ENCODE results near the gene TERF2IP.

Gene TERF2IP

DNA sequence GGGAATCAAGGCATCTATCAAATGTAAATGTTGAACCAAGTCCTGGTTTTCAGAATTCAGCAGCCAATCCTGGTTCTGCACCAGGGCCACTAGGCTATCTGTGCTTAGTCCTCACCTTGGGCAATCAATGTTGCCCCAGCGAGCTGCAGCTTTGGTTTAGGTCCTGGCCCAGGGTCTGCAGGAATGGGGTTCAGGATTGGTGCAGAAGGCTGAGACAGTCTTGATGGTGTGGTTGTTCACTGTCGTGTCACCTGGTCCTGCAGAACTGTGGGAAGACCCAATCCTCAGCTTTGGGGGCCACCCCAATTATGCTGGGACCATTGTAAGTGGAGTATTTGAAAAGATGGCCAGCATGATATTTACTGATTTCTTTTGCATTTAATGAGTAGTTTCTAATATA, 10.6 kb downstream of the TERF2IP start:
- DNase-seq (ENCODE audit: low read depth) = no peak
- H3K4me3 ChIP-seq (ENCODE audit: low read length) = no peak overlapping the region
- TF ChIP-seq, protein P1, sequence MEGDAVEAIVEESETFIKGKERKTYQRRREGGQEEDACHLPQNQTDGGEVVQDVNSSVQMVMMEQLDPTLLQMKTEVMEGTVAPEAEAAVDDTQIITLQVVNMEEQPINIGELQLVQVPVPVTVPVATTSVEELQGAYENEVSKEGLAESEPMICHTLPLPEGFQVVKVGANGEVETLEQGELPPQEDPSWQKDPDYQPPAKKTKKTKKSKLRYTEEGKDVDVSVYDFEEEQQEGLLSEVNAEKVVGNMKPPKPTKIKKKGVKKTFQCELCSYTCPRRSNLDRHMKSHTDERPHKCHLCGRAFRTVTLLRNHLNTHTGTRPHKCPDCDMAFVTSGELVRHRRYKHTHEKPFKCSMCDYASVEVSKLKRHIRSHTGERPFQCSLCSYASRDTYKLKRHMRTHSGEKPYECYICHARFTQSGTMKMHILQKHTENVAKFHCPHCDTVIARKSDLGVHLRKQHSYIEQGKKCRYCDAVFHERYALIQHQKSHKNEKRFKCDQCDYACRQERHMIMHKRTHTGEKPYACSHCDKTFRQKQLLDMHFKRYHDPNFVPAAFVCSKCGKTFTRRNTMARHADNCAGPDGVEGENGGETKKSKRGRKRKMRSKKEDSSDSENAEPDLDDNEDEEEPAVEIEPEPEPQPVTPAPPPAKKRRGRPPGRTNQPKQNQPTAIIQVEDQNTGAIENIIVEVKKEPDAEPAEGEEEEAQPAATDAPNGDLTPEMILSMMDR (IDR thresholded peaks at IDR 0.05; ENCODE audit: insufficient read depth, low read depth, low read length, missing control alignments) = no peak

DNA sequence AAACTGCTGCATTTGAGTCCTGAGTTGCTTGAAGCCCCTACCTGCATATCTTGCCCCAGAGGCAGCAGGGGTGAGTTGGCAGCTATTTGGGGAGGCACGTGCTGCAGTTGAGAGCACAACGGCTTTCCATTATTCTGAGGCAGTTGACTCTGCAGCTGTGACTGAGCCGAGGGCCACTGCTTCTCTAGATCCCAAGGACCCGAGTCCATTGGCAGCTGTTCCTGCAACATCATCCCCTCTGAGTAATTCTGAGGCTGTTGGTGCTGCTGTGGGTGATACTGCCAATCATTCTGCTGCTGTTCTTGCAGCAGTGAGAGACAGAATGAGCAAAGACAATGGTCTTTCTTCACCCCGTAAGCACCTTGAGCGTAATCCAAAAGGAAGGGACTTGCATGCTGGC, 12.7 kb downstream of the TERF2IP start:
- DNase-seq (ENCODE audit: low read depth) = no peak
- TF ChIP-seq, protein P1 (IDR thresholded peaks at IDR 0.05; ENCODE audit: insufficient read depth, low read depth, low read length, missing control alignments) = no peak
- H3K4me3 ChIP-seq (ENCODE audit: low read length) = no peak overlapping the region

DNA sequence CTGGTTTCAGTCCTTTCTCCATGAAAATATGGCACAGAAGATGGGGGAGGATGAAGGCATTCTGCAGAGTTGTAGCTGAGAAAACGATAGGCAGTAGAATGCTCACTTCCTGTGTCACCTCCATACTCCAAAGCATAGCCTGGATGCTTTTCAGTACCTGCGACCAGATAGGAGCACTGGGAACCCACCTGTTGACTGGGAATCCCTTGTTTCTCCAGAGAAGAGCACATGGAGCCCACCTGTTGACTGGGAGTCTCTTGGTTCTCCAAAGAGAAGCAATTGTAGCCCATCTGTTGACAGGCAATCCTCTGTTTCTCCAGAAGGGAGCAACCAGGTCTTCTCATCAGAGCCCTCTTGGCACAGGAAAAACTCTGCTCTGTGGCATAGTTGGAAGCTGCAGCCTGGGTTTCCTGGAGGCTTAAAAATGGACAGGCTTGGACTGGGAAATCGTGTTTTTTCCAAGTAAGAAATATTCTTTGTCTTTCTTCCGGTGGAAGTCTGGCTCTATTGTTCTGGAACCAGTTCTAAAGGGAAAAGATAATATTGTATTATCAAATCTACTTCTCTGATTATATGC, 13.2 kb downstream of the TERF2IP start:
- H3K4me3 ChIP-seq (ENCODE audit: low read length) = no peak overlapping the region
- no peak for DNase-seq (ENCODE audit: low read depth)
- TF ChIP-seq, protein P1 (IDR thresholded peaks at IDR 0.05; ENCODE audit: insufficient read depth, low read depth, low read length, missing control alignments) = no peak

DNA sequence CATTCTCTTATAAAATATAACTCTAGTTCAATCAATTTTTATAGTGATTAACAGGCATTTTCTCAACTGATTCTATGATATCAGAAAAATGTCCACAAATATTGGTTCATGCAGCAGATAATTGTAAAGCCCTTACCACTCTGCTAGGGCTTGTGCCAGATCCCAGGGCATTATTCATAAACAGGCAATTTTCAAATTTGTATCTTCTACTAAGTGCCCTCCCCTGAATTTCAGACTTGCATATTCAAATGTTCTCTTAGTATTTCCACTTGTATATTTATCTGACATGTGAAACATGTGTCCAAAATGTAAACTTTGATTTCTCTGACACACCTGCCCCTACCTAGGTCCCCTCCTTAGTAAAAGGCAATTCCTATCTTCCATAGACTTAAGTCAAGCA, 19.9 kb downstream of the TERF2IP start:
- TF ChIP-seq, protein P1 (IDR thresholded peaks at IDR 0.05; ENCODE audit: insufficient read depth, low read depth, low read length, missing control alignments) = no peak
- no peak for DNase-seq (ENCODE audit: low read depth)
- H3K4me3 ChIP-seq (ENCODE audit: low read length) = no peak overlapping the region

DNA sequence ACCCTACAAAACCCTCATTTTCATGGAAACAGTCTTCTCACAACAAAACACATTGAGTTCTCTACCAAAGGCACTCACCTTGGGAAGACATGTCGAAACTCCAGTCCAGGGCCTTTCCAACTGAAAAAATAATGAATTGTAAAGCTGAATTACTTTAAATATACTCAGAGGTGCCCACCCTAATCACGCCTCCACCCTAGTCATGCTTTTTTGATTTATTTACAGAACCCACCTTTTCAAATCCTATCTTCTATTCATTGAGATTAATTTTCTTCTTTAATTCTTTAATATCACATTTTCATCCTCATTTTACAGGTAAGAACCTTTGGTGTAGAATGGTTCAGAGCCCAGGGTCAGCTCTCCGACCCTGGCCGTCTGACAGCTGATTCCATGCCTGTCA, 29.3 kb downstream of the TERF2IP start, which contains the start of gene CPHXL2:
Gene CPHXL2, minus strand, starts transcription at position 101 of the 400 bp plus-strand sequence. Its CDS starts 10 bp downstream, at position 91.
- H3K4me3 ChIP-seq (ENCODE audit: low read length) = no peak within 1 kb of the TSS
- TF ChIP-seq, protein P1 (IDR thresholded peaks at IDR 0.05; ENCODE audit: insufficient read depth, low read depth, low read length, missing control alignments) = no peak
- no peak for DNase-seq (ENCODE audit: low read depth)

DNA sequence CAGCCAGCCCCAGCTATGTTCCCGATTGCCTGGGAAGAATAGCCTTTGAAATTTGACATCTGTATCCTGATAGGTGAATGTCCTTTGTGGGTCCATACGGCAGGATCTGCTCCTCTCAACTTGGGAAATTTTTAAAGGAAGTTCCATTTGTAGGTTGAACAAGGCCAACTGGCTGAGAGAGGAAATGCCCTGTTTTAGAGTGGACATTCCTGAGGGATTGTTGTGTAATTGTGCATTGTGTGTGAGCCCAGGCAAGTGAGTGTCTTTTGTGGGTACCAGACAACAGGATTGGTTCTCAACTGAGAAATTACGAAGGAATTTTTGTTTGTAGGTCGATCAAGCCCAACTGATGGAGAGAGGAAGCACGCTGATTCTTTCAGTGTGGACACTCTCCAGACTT, 31.8 kb downstream of the TERF2IP start:
- no peak overlapping the region for H3K4me3 ChIP-seq (ENCODE audit: low read length)
- no peak for DNase-seq (ENCODE audit: low read depth)
- TF ChIP-seq, protein P1 (IDR thresholded peaks at IDR 0.05; ENCODE audit: insufficient read depth, low read depth, low read length, missing control alignments) = no peak

DNA sequence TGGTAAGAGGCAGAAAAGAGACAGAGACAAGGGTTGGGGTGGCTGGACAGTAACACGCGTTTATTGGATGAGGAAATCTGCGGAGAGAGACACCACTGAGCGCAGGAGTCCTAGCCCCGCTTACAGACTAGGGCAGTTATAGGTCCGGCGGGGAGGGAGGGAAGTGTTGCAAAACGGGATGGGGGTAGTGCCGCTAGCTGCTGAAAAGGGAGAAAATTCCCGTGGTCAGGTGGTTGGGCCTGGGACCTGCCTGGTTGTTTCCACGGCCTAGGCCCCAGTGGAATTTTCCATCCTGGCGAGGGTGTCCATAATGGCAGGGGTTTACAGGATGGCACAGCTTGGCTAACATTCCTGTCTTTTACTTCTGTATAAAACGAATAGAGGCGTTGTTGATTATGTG, 34.7 kb downstream of the TERF2IP start:
- no peak for DNase-seq (ENCODE audit: low read depth)
- TF ChIP-seq, protein P1 (IDR thresholded peaks at IDR 0.05; ENCODE audit: insufficient read depth, low read depth, low read length, missing control alignments) = no peak
- no peak overlapping the region for H3K4me3 ChIP-seq (ENCODE audit: low read length)
